ENCODE data around the gene STIP1.

DNA sequence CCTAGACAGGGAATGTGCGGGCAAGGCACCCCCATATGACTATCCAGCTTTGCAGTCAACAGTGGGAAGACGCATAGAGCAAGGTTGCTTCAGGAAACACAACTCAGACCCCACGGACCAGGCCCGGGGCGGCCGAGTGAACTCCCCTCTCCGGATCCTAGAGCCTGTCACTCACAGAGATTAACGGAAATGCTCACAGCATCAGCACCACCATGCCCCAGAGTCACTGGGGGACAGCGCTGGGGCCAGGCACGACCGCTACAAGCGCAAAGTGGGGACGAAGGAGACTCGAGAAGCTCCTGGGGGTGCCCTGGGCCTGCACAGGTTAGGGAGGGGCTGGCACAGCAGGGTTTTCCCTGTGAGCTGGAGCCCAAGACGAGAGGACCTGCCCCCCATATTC lies 35.9 kb upstream of the STIP1 start:
- TF ChIP-seq BRD4 (IDR thresholded peaks at IDR 0.05) (no peak), BDP1 (IDR thresholded peaks at IDR 0.05; ENCODE audit: insufficient read depth, insufficient read length) (no peak), SP2 (IDR thresholded peaks at IDR 0.05; ENCODE audit: extremely low read depth, low read depth, low read length, poor library complexity, severe bottlenecking) (no peak)
- TF ChIP-seq, protein P1, sequence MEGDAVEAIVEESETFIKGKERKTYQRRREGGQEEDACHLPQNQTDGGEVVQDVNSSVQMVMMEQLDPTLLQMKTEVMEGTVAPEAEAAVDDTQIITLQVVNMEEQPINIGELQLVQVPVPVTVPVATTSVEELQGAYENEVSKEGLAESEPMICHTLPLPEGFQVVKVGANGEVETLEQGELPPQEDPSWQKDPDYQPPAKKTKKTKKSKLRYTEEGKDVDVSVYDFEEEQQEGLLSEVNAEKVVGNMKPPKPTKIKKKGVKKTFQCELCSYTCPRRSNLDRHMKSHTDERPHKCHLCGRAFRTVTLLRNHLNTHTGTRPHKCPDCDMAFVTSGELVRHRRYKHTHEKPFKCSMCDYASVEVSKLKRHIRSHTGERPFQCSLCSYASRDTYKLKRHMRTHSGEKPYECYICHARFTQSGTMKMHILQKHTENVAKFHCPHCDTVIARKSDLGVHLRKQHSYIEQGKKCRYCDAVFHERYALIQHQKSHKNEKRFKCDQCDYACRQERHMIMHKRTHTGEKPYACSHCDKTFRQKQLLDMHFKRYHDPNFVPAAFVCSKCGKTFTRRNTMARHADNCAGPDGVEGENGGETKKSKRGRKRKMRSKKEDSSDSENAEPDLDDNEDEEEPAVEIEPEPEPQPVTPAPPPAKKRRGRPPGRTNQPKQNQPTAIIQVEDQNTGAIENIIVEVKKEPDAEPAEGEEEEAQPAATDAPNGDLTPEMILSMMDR (IDR thresholded peaks at IDR 0.05 in 2 of 3, conservative IDR thresholded peaks at IDR 0.05 in 1 of 3; ENCODE audit: insufficient read depth in 2 of 3, low read depth in 1 of 3, low read length in 3 of 3), result no peak
